ENCODE results near the gene NT5DC4.

GRCh38 chr2:112787294-112787693 lies 66.5 kb downstream of the NT5DC4 start:
- no peak for TF ChIP-seq CTCF (IDR thresholded peaks at IDR 0.05)
- TF ChIP-seq POLR2A (IDR thresholded peaks at IDR 0.05), result no peak

Data from testis (tissue), 2 donors.